Measurements from ENCODE around the gene METTL5. TPM values are rescaled to one million over a fixed set of nuclear protein-coding genes. Genes with fewer than 3 reads are reported as not detected.

METTL5 gene
- total RNA-seq, 2 experiments from 2014 or later = 13.2 to 16.0 TPM

- no peaks in the 10 kb centered on the region for H3K4me1 ChIP-seq (ENCODE audit: insufficient read depth, low read length)
- no peak overlapping the region for H3K4me3 ChIP-seq (ENCODE audit: low read length)
- Mint-ChIP-seq H3K4me1 (ENCODE audit: low read depth) (no peaks in the 10 kb centered on the region), H3K27ac (no peak overlapping the region), H3K36me3 (ENCODE audit: low read depth) (no peaks in the 10 kb centered on the region), H3K27me3 (no peaks in the 10 kb centered on the region), H3K4me3 (no peak overlapping the region), H3K9me3 (no peaks in the 10 kb centered on the region)
- no peaks in the 10 kb centered on the region for H3K36me3 ChIP-seq (ENCODE audit: insufficient read depth, low read length)
- H3K27ac ChIP-seq (ENCODE audit: low read depth in 1 of 2, low read length in 2 of 2) = no peak overlapping the region
- no peaks in the 10 kb centered on the region for H3K27me3 ChIP-seq (ENCODE audit: control insufficient read depth in 1 of 2, insufficient read depth in 2 of 2, low read length in 2 of 2)
- intact Hi-C loops (cut with DNase I, micrococcal nuclease) = no loop called here
- ATAC-seq (ENCODE audit: poor library complexity) (no peak), DNase-seq (no peak)
- ChIA-PET POLR2A (no interaction called here), CTCF (no interaction called here)
- TF ChIP-seq, protein P1, sequence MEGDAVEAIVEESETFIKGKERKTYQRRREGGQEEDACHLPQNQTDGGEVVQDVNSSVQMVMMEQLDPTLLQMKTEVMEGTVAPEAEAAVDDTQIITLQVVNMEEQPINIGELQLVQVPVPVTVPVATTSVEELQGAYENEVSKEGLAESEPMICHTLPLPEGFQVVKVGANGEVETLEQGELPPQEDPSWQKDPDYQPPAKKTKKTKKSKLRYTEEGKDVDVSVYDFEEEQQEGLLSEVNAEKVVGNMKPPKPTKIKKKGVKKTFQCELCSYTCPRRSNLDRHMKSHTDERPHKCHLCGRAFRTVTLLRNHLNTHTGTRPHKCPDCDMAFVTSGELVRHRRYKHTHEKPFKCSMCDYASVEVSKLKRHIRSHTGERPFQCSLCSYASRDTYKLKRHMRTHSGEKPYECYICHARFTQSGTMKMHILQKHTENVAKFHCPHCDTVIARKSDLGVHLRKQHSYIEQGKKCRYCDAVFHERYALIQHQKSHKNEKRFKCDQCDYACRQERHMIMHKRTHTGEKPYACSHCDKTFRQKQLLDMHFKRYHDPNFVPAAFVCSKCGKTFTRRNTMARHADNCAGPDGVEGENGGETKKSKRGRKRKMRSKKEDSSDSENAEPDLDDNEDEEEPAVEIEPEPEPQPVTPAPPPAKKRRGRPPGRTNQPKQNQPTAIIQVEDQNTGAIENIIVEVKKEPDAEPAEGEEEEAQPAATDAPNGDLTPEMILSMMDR (IDR thresholded peaks at IDR 0.05) = no peak
- no peaks in the 10 kb centered on the region for H3K9me3 ChIP-seq (ENCODE audit: control insufficient read depth in 1 of 2, insufficient read depth in 1 of 2, low read length in 2 of 2)
Observed at GRCh38 chr2:169775354-169775753, 49.4 kb downstream of the METTL5 start.

DNA sequence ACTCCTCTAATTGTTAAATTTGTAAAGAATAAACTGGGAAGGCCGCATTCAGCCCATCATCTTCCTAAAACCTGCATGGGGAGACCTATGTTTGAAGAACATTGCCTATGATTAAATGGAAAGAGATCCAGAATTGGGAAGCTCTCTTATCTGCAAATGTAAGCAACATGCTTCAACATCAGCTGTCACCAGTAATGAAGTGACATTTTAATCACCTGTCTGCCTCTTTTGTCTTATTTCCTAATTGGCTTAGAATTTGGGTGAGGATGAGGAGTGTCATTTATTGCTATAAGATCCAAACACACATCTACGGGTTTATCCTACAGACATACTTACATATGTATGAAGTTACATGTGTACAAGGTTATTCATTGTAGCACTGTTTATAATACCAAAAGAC is 52.1 kb downstream of the METTL5 start:
- no peak for ATAC-seq (ENCODE audit: poor library complexity)
- TF ChIP-seq, protein P1 (IDR thresholded peaks at IDR 0.05) = no peak
- Mint-ChIP-seq H3K27me3 (peaks cover 9% of the 10 kb centered on the region), H3K4me1 (ENCODE audit: low read depth) (peaks cover 6% of the 10 kb centered on the region), H3K9me3 (no peaks in the 10 kb centered on the region), H3K36me3 (ENCODE audit: low read depth) (no peaks in the 10 kb centered on the region), H3K27ac (no peak overlapping the region), H3K4me3 (no peak overlapping the region)
- ChIA-PET POLR2A (no interaction called here), CTCF (no interaction called here)
- H3K36me3 ChIP-seq (ENCODE audit: insufficient read depth, low read length) = no peaks in the 10 kb centered on the region
- peaks cover 14% of the 10 kb centered on the region for H3K4me1 ChIP-seq (ENCODE audit: insufficient read depth, low read length)
- H3K27ac ChIP-seq (ENCODE audit: low read depth in 1 of 2, low read length in 2 of 2) = no peak overlapping the region
- H3K9me3 ChIP-seq (ENCODE audit: control insufficient read depth in 1 of 2, insufficient read depth in 1 of 2, low read length in 2 of 2) = peaks cover 0 to 11% of the 10 kb centered on the region in 2 experiments
- no peak overlapping the region for H3K4me3 ChIP-seq (ENCODE audit: low read length)
- intact Hi-C loops (cut with DNase I, micrococcal nuclease) = no loop called here
- DNase-seq = no peak
- peaks cover 11 to 19% of the 10 kb centered on the region in 2 experiments for H3K27me3 ChIP-seq (ENCODE audit: control insufficient read depth in 1 of 2, insufficient read depth in 2 of 2, low read length in 2 of 2)

- no peak overlapping the region for H3K4me3 ChIP-seq (ENCODE audit: low read length)
- Mint-ChIP-seq H3K4me1 (ENCODE audit: low read depth) (peaks cover 13% of the 10 kb centered on the region), H3K9me3 (no peaks in the 10 kb centered on the region), H3K36me3 (ENCODE audit: low read depth) (no peaks in the 10 kb centered on the region), H3K27ac (no peak overlapping the region), H3K4me3 (no peak overlapping the region), H3K27me3 (peaks cover 20% of the 10 kb centered on the region)
- no peaks in the 10 kb centered on the region for H3K36me3 ChIP-seq (ENCODE audit: insufficient read depth, low read length)
- peaks cover 20% of the 10 kb centered on the region for H3K4me1 ChIP-seq (ENCODE audit: insufficient read depth, low read length)
- intact Hi-C loops (cut with DNase I, micrococcal nuclease) = no loop called here
- peaks cover 0 to 12% of the 10 kb centered on the region in 2 experiments for H3K9me3 ChIP-seq (ENCODE audit: control insufficient read depth in 1 of 2, insufficient read depth in 1 of 2, low read length in 2 of 2)
- ATAC-seq (ENCODE audit: poor library complexity) (no peak), DNase-seq (no peak)
- H3K27me3 ChIP-seq (ENCODE audit: control insufficient read depth in 1 of 2, insufficient read depth in 2 of 2, low read length in 2 of 2) = peaks cover 14 to 21% of the 10 kb centered on the region in 2 experiments
- CTCF ChIA-PET = no interaction called here
- POLR2A ChIA-PET = no interaction called here
- no peak overlapping the region for H3K27ac ChIP-seq (ENCODE audit: low read depth in 1 of 2, low read length in 2 of 2)
- TF ChIP-seq, protein P1 (IDR thresholded peaks at IDR 0.05) = no peak
Observed at GRCh38 chr2:169771612-169772011, 53.1 kb downstream of the METTL5 start.

Data from CD4-positive, alpha-beta T cell (primary cell).